Mesenteric fat pad (tissue), 1 donor: ENCODE data around the gene MRRF. TPM values are rescaled to one million over a fixed set of nuclear protein-coding genes. Genes with fewer than 3 reads are reported as not detected.

Experiments
- DNase-seq: peaks from one replicate; pipeline ENCODE4 v3.0.0-alpha.2; 2020; ENCODE audit warnings: low spot score
- long read RNA-seq: library from polyadenylated mRNA; unstranded; transcript quantifications from one replicate; pipeline ENCODE4 v2.0.0, GENCODE V29; 2020
- total RNA-seq: library from RNA; stranded (reverse); fragmentation: NEBNext Ultra II Directional; extraction: Animal tissue kit (Norgen Biotek cat#: 25700); gene quantifications from one replicate; pipeline ENCODE4 v1.2.1, GENCODE V29; 2021
- donor health status: DM: yes; HTN: yes; CAD: no.

Gene MRRF, protein sequence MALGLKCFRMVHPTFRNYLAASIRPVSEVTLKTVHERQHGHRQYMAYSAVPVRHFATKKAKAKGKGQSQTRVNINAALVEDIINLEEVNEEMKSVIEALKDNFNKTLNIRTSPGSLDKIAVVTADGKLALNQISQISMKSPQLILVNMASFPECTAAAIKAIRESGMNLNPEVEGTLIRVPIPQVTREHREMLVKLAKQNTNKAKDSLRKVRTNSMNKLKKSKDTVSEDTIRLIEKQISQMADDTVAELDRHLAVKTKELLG
- 41.8 TPM for total RNA-seq
- long read RNA-seq, full-length matches to known transcripts: 88 of 164 reads
- long read RNA-seq, partial matches to known transcripts: 30 of 164 reads
- long read RNA-seq, other reads (novel, unspliced or antisense): 46 of 164 reads

DNA sequence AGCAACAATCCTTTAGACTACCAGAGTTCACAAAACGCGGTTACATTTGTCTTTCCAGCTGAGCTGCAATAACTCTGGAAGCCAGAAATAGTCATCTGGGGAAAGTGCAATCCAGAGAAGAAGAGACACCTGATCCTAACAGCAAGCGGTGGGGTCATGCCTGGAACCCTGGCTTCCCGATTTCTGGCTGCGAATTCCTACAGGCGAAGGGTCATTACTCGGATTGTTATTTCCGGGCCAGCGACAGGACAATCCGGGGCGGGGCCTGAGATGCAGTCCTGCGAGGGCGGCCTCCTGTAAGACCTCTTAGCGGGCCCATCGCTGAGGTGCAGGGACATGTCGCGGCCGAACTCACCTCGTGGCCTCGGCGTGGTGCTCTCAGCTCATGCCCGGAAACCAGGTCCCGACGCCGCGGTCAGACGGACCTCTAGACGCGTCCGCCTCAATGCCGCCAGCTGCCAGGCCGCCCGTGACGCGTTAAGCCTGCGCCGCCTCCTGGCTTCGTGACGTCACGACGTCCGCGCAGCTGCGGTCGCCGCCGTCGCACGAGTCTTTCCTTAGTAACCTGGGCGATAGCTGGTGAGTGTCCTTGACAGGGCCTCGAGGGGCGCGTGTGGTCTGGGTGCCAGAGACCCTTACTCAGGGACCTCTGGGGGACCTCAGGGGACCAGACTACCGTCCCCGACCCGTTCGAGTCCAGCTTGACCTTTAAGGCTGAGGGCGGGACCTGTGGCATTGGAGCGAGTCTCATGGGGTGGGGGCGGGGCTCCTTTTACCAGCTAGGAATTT lies at the start of gene MRRF, which contains the start of gene RBM18:
Gene MRRF (plus strand): TSS at position 523 of the 789 bp plus-strand sequence. CDS start 6,010 bp downstream, outside the sequence.
Gene RBM18 (minus strand): TSS at position 481 of the 789 bp plus-strand sequence. CDS start 3,348 bp downstream, outside the sequence.
- DNase-seq: peak; percentile 98

DNA sequence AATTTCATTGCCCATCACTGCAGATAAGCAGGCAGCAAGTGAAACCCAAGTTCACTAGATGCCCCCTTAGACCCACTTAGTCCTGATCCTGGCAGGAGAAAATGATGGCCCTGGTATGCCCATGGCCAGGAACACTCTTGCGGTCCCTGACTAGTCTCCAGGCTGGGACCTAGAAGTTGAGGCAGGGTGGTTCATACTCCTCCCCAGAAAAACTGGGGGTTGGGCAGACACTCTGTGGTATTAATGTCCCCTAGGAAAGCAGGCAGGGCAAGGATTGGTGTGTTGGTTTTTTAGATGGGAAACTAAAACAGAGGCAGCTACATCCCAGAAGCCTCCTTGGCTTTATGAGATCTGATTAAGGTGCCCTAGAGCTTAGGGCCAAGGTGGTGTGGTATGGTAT lies 49.0 kb upstream of the MRRF start:
- DNase-seq: no peak

- no peak for DNase-seq
Observed at GRCh38 chr9:122216138-122216797, 48.4 kb upstream of the MRRF start.

DNA sequence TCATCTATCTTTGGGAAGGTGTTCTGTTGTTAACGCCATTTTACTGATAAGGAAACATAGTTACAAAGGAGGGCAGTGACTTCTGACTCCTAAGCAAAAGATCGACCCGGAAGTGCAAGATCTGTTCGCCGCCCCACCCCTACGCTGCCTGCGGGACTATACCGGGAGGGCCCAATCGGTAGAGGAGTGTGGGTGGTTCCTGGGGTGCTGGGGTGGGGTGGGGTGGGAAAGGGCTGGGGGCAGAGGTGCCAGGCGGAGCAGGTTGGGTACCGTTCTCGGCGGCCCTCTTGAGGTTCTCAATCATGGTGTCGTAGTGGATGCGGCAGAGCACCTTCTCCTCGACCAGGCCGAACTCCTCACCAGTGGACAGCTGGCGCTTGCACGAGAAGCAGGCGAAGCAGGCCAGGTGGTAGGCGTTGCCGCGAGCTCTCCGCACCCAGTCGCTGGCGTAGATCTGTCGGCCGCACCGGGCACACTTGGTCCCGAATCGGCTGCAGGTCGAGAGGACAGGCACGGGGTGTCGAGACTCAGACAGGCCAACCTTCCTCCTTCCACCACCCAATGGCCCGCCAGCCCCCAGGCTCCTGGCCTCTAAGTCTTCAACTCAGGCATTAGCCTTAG lies 47.8 kb upstream of the MRRF start:
- DNase-seq: no peak

GRCh38 chr9:122217640-122218039 lies 47.0 kb upstream of the MRRF start:
- DNase-seq: no peak

DNA sequence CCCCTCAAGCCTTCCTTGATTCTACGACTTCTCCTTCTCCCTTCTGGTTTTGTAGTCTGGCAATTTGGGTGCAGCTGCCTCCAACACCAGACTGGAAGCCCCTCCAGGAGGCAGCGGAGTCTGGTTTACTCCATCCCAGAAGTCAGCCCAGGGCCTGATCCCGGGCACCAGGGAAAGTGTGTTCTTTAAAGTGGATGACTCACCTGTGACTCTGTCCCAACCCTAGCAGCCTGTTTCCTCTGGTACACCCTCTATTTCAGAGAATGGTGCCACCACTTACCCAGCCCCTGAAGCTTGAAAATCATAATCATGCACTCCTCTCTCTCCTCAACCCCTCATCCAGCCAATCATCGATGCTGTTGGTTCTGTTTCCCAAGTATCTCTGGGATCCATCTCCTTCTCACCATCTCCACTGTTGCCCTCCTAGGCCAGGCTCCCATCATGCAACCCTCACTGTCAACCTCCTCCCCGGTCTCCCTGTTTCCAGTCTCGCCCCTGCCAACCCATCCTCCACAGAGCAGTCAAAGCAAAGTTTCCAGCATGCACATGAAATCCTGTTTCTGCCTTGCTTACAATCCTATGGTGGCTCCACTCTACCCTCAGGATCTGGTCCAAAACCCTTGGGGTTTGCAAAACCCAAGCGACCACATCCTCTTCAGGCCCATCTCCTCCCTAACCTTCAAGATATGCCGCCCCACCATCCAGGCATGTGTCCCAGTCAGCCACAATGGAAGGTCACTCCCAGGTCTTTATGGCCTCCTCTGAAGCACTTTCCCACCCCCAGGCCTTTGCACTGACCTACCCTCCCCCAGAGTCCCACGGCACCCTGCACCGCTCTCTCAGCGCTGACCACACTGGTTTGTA lies 46.4 kb upstream of the MRRF start:
- DNase-seq: no peak

DNA sequence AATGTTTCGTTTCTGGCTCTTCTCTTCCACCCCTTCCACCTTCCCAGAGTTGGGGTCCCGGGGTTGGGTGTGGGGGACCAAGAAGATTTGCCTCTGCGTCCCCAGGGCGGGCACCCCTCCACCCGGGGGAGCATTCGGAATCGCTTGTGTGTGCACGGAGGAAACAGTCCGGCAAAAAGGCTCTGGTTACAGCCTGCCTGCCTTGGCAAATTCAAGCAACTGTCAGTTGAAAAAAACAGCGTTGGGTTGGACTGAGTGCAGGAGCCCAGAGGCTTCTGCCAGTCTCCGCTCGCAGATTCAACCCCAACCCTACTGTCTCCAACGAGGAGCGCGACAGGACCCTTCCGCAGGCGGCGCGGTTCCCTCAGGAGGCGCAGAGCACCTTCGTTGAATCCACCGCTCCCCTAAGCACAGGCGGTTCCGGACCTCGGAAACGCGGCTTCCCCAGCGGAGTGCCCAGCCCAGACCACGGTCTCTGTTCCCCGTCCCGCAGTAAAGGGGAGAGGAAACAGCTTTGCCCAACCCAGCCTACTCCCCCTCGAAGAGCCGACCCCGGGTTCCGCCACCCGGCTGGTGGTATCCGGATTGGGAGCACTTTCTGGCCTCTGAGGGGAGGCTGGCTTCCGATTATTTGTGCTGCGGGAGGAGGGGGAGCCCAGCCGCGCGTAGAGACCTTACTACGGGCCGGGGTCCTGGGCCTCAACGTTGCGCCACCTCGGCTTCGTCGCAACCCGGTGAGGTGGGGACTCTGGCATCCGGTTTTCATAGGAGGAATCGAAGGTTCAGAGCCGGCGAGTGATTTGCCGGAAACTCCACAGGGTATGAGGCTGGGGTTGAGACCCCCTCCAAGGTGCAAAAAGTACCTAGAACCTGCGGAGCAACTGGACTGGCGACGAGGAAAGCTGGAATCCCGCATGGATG lies 45.5 kb upstream of the MRRF start:
- no peak for DNase-seq

- DNase-seq: no peak
Observed at GRCh38 chr9:122219856-122220672, 44.6 kb upstream of the MRRF start.

GRCh38 chr9:122220673-122221182 lies 44.0 kb upstream of the MRRF start:
- DNase-seq: no peak

DNA sequence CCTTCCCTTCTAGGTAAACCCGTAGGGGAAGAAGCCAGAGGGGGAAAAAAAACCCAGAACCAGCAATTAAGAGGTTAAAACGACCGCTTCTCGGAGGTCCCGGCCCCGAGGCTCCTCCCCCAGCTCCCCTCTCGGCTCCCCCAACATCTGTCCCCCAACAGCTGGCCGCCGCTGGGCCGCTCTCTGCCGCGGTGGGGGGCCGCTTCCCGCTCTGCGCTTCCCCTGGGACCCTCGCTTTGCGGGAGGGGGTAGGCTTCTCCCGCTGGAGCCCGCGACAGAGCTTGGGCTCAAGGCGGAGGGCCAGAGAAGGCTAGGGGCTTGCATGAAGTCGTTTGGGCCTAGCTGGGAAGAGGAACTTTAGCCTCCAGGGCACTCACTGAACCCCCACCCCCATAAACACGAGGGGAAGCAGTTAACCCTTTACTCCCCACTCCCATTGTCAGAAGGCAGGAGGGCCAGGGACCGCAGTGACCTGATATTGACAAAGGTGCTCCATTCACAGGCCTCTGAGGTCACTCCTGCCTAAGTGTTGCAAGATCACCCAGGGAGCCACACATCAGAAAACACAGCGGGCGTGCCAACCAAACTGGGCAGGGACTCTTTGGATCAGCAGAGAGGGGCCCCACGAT lies 43.4 kb upstream of the MRRF start:
- no peak for DNase-seq

GRCh38 chr9:122222791-122223190 lies 41.9 kb upstream of the MRRF start:
- no peak for DNase-seq

DNA sequence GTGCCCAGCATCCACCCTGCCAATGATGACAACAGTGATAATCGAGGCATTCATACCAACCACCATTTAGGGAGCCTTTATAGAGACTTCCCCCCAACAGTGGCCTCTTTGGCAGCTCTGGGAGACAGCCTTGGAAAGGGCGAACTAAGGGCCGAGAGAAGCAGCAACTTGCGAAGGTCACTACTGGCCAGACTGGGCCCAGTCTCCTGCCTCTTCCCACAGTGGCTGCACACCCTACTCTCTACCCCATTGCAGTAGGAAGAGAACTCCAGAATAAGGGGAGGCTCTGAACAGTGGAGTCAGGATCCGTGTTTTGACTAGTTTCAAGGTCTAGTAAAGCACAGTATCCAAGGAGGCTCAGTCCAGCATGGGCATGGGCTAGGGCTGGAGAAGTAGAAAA lies 41.2 kb upstream of the MRRF start:
- DNase-seq: no peak

DNA sequence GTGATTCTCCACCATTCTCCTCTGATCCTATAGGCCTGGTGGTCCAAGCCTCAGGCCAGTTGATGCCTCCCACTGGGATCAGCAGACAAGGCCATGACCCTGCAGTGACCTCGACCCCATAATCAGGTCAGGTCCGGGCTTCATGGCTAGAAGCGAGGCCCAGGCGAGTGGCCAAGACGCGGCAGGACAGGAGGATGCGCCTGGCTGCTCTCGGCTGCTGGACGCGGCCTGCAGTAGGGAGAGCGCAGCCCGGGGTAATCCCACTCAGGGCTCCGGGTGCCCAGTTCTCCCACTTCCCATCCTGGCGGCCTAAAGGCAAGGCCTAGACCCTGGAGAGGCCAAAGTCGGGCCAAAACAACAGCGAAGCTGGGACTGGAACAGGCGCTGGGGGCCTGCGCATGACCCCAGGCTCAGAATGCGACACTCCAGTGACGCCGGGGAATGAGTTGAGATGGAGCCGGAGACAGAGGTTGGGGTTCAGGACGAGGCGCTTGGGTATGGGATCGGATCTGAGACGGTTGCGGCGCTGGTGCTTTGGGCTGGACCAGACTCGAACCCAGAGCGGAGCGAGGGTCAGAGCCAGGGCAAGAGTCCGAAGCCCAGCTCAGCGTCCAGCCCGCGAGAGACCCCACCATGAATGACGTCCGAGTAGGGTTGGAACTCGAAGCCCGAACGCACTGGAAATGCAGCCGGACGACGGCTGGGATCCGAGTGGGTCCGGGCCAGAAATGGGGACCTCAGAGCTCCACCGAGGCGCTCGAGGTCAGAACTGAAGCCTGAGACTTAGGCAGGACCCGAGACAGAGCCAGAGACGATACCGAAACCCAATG lies 39.2 kb upstream of the MRRF start:
- no peak for DNase-seq

GRCh38 chr9:122226142-122226757 lies 38.4 kb upstream of the MRRF start:
- no peak for DNase-seq

GRCh38 chr9:122226758-122227574 lies 37.7 kb upstream of the MRRF start:
- DNase-seq: no peak

DNA sequence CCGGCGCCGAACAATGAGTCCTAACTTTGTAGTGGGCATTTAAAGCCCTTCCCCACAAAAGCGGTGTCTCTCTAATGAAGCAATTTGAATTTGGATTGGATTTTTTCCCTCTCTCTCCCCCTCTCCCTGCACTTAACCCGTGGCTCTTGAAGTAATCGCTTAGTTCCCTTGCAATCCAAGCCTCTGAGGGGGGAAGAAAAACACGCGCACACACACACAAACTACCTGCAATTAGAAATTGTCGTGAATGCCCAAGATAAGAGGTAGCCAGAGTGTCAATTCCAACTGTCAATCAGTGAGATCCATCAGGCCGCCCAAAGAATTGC lies 37.1 kb upstream of the MRRF start:
- no peak for DNase-seq
